ENCODE data around the gene BNIP2.
A peak's percentile ranks its signal among the peaks of the same experiment; 100 is the strongest.
"Not testable (repeated sequence)": the region's sequence is repeated elsewhere in the genome, so short reads cannot be mapped to it uniquely, and the experiment has no call there.

- TF ChIP-seq CTCF (CRISPR knock-in tag; IDR thresholded peaks at IDR 0.05); RAD21 (CRISPR knock-in tag; IDR thresholded peaks at IDR 0.05); MLX (CRISPR knock-in tag; IDR thresholded peaks at IDR 0.05); HMGXB3 (CRISPR knock-in tag; IDR thresholded peaks at IDR 0.05; ENCODE audit: borderline replicate concordance); ZNF780A (CRISPR knock-in tag; IDR thresholded peaks at IDR 0.05); ZGPAT (CRISPR knock-in tag; IDR thresholded peaks at IDR 0.05); SRF (IDR thresholded peaks at IDR 0.05; ENCODE audit: low read depth, low read length); BCLAF1 (IDR thresholded peaks at IDR 0.05): not testable (repeated sequence)
- peak; percentile 54; the same call in 1 of the 2 replicates for TF ChIP-seq NFE2L2 (IDR thresholded peaks at IDR 0.05; ENCODE audit: low read length)
These were observed 8.9 kb upstream of the BNIP2 start for GRCh38 chr15:59698065-59698464.
